Measurements from ENCODE around the gene NFYB. TPM values are rescaled to one million over a fixed set of nuclear protein-coding genes. Genes with fewer than 3 reads are reported as not detected.

NFYB gene
- total and polyA plus RNA-seq, 9 of the 15 experiments (the other 6 are each of a cell fraction or from before 2014, with no cell fraction given), result 14.5 to 51.5 (median 32.3) TPM

GRCh38 chr12:104083769-104084475 lies 54.1 kb downstream of the NFYB start:
- Histone ChIP-seq H3K9ac (ENCODE audit: insufficient read depth in 1 of 2, low read depth in 2 of 2, low read length in 2 of 2) (no peak overlapping the region), H3K79me2 (ENCODE audit: control insufficient read depth, insufficient read depth, low read length) (no peaks in the 10 kb centered on the region), H3K9me1 (ENCODE audit: control insufficient read depth, insufficient read depth, low read length) (no peaks in the 10 kb centered on the region), H2AFZ (ENCODE audit: low read depth, low read length) (no peak overlapping the region), H3K9me3 (replicated peaks; ENCODE audit: control insufficient read depth, insufficient read depth, low read depth, low read length) (no peaks in the 10 kb centered on the region), H3K4me3 (no peak overlapping the region), H3K4me1 (replicated peaks in 1 of 2; ENCODE audit: control insufficient read depth in 2 of 2, insufficient read depth in 2 of 2, low read length in 2 of 2) (no peaks in the 10 kb centered on the region), H3K36me3 (ENCODE audit: control insufficient read depth, insufficient read depth, low read length) (peaks cover 20% of the 10 kb centered on the region; the same call in 2 of the 3 replicates), H3K27me3 (ENCODE audit: control insufficient read depth in 2 of 2, insufficient read depth in 2 of 2, low read length in 2 of 2) (no peaks in the 10 kb centered on the region), H4K20me1 (replicated peaks; ENCODE audit: control insufficient read depth, insufficient read depth, low read length) (no peaks in the 10 kb centered on the region), H3K27ac (ENCODE audit: extremely low read depth, low read depth, low read length) (no peak overlapping the region), H3K4me2 (ENCODE audit: insufficient read depth, low read length) (no peak overlapping the region)
- intact Hi-C loops (cut with micrococcal nuclease) (no loop called here), in situ Hi-C loops (cut with MboI) (no loop called here)
- CTCF ChIA-PET (ENCODE audit: low intra/inter-chr PET ratio), result no interaction called here
- DNase-seq (ENCODE audit: extremely low read depth in 1 of 4, low spot score in 3 of 4) (no peak), ATAC-seq (no peak), FAIRE-seq (no peak)
- BruUV-seq (replicated peaks), result no TSS peak
- POLR2A ChIA-PET, result interaction anchor here (0.7 to 1.5 kb wide), 3 partner anchors 9 to 16 kb away, joined by 3 to 4 read pairs (median 4); no protein-coding TSS in a partner anchor
- WGBS (ENCODE audit: insufficient coverage, low coverage, missing lambda C conversion rate), result 72% methylated on average over 8 of the region's 8 CpGs
- TF ChIP-seq TEAD1 (CRISPR knock-in tag; IDR thresholded peaks at IDR 0.05) (no peak), BRD9 (IDR thresholded peaks at IDR 0.05; ENCODE audit: low read depth, partially characterized antibody) (no peak), PHB2 (IDR thresholded peaks at IDR 0.05; ENCODE audit: low read depth) (no peak), ZNF239 (CRISPR knock-in tag; IDR thresholded peaks at IDR 0.05) (no peak), IFI16 (CRISPR knock-in tag; IDR thresholded peaks at IDR 0.05) (no peak)
- TF ChIP-seq, protein P1, sequence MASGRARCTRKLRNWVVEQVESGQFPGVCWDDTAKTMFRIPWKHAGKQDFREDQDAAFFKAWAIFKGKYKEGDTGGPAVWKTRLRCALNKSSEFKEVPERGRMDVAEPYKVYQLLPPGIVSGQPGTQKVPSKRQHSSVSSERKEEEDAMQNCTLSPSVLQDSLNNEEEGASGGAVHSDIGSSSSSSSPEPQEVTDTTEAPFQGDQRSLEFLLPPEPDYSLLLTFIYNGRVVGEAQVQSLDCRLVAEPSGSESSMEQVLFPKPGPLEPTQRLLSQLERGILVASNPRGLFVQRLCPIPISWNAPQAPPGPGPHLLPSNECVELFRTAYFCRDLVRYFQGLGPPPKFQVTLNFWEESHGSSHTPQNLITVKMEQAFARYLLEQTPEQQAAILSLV (tag; IDR thresholded peaks at IDR 0.05), result no peak
- TF ChIP-seq, protein P2, sequence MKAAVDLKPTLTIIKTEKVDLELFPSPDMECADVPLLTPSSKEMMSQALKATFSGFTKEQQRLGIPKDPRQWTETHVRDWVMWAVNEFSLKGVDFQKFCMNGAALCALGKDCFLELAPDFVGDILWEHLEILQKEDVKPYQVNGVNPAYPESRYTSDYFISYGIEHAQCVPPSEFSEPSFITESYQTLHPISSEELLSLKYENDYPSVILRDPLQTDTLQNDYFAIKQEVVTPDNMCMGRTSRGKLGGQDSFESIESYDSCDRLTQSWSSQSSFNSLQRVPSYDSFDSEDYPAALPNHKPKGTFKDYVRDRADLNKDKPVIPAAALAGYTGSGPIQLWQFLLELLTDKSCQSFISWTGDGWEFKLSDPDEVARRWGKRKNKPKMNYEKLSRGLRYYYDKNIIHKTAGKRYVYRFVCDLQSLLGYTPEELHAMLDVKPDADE (conservative IDR thresholded peaks at IDR 0.05; ENCODE audit: control insufficient read depth, low read depth, low read length), result no peak

All from K562 (cell line).